Renal cortical epithelial cell (primary cell): Measurements from ENCODE around the gene HLA-DQA2. TPM values are rescaled to one million over a fixed set of nuclear protein-coding genes. Genes with fewer than 3 reads are reported as not detected.
"Not testable (repeated sequence)": the region's sequence is repeated elsewhere in the genome, so short reads cannot be mapped to it uniquely, and the experiment has no call there.

Source experiments
- DNase-seq: peaks from one replicate; pipeline ENCODE4 v3.0.0-alpha.2; 2011; ENCODE audit warnings: low read depth
- total RNA-seq: library from RNA; depleted of rRNA; stranded (reverse); fragments of >200 nt; gene quantifications from 2 replicates; pipeline ENCODE4 v1.2.3, GENCODE V29; 2014

The HLA-DQA2 gene
- total RNA-seq, 1 donor from 2014 or later, result not detected

GRCh38 chr6:32779036-32779435, 37.8 kb downstream of the HLA-DQA2 start:
- DNase-seq, result no peak

GRCh38 chr6:32782923-32783322, 41.7 kb downstream of the HLA-DQA2 start:
- DNase-seq, result not testable (repeated sequence)

GRCh38 chr6:32785781-32786533, 44.8 kb downstream of the HLA-DQA2 start:
- DNase-seq, result peak; percentile 87

- no peak for DNase-seq
These were observed 49.1 kb downstream of the HLA-DQA2 start for GRCh38 chr6:32790306-32790705.

- DNase-seq, result no peak
These were observed 51.8 kb downstream of the HLA-DQA2 start for GRCh38 chr6:32792901-32793435.

- no peak for DNase-seq
These were observed 53.3 kb downstream of the HLA-DQA2 start for GRCh38 chr6:32794510-32794909.

Other genes with a start within 250 kb of the HLA-DQA2 start
- gene HLA-DRB5, start 211.1 kb upstream of the HLA-DQA2 start, total RNA-seq, result 0.20 and 0.87 TPM in 2 replicates
- gene HLA-DRB1, start 151.5 kb upstream of the HLA-DQA2 start, total RNA-seq, result 0.99 and 18.2 TPM in 2 replicates
- 1.9 TPM in 1 of 2 replicates, not detected in the other for gene HLA-DQA1, start 104.0 kb upstream of the HLA-DQA2 start, total RNA-seq
- gene HLA-DQB1, start 74.7 kb upstream of the HLA-DQA2 start, total RNA-seq, result 1.8 and 28.0 TPM in 2 replicates
- not detected in 2 replicates for gene HLA-DQB2, start 22.1 kb downstream of the HLA-DQA2 start, total RNA-seq
- gene HLA-DOB, start 75.6 kb downstream of the HLA-DQA2 start, total RNA-seq, result under 0.01 TPM in 1 of 2 replicates, not detected in the other
- gene TAP2, start 97.3 kb downstream of the HLA-DQA2 start, total RNA-seq, result 14.1 and 14.4 TPM in 2 replicates
- 39.7 and 82.3 TPM in 2 replicates for gene PSMB8, start 102.7 kb downstream of the HLA-DQA2 start, total RNA-seq
- gene TAP1, start 112.3 kb downstream of the HLA-DQA2 start, total RNA-seq, result 57.6 and 124 TPM in 2 replicates
- gene PSMB9, start 112.8 kb downstream of the HLA-DQA2 start, total RNA-seq, result 8.3 and 52.1 TPM in 2 replicates
- 2.1 and 18.9 TPM in 2 replicates for gene HLA-DMB, start 199.6 kb downstream of the HLA-DQA2 start, total RNA-seq
- 1.9 and 6.1 TPM in 2 replicates for gene HLA-DMA, start 211.7 kb downstream of the HLA-DQA2 start, total RNA-seq
- 47.8 and 107 TPM in 2 replicates for gene BRD2, start 227.2 kb downstream of the HLA-DQA2 start, total RNA-seq